ENCODE measurements around the gene DNPH1.
A peak's percentile ranks its signal among the peaks of the same experiment; 100 is the strongest.

The DNPH1 gene

GRCh38 chr6:43263314-43264178 is 34.3 kb upstream of the DNPH1 start:
- peak; percentile 78 for DNase-seq

- DNase-seq, result no peak
Observed at GRCh38 chr6:43262780-43263313, 33.6 kb upstream of the DNPH1 start.

DNA sequence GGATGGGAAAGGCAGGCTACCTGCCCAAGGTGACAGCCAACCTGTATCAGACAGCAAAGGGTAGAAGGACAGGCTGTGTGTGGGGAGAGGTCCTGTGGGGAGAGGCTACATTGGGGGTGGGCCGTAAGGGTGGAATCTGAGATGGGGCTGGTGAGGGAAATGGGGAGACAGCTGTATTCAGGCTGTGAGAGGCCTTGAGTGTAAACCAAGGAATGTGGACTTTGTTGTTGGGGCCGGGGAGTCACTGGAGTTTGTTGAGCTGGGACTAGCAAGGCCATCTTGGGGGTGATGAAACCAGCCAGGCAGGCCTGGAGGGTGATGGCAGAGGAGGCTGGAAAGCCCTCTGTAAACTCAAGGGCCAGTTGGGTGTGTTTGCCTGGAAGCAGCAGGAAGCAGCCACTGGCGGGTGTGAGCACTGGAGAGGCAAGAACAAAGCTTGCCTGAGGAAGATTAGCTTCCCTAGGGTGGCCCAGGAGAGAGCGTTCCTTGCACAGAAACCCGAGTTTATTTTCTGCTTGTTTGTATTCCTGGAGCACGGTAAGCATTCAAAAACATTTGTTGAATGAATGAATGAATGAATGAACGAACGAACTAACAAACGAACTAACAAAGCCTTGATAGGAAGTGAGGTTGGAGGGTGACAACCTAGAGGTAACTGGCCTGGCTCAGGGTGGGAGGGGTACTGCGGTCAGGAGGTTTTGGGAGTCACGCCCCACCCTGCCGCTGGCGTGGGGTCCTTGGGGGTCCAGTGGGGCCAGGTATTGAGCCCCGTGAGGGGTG is 32.9 kb upstream of the DNPH1 start:
- no peak for DNase-seq

DNA sequence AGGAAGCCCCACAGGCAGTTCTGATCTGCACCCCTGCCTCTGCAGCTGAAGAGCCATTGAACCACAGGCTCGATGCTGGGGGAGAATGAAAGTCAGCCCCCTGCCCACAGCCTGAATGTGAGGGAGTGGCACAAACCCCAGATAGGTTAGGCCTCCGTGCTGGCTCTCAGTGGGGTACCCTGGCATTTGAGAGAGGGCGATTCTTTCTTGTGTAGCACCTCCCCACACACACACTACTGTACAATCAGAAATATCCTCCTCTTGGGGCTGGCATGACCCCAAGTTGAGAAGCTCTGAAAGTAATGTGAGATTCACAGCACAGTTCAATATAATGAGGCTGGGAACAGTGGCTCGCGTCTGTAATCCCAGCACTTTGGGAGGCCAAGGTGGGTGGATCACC is 31.9 kb upstream of the DNPH1 start:
- DNase-seq, result no peak

DNA sequence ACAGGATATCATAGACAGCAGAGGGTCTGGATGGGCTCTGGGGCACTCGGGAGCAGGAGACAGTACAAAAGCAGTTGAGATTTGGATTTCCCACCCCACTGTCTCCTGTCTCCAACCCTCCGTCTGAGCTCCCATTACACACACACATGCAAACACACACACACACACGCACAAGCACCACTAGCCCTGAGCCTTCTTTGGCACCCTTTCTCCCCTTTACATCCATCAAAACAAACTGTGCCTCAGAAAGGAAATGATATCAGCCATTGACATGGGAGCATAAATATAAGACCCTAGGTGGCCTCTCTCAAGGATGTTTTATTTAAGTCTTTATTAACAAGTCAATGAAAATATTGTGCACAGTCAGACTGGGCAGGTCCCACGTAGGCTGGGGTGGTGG is 31.5 kb upstream of the DNPH1 start:
- no peak for DNase-seq

DNA sequence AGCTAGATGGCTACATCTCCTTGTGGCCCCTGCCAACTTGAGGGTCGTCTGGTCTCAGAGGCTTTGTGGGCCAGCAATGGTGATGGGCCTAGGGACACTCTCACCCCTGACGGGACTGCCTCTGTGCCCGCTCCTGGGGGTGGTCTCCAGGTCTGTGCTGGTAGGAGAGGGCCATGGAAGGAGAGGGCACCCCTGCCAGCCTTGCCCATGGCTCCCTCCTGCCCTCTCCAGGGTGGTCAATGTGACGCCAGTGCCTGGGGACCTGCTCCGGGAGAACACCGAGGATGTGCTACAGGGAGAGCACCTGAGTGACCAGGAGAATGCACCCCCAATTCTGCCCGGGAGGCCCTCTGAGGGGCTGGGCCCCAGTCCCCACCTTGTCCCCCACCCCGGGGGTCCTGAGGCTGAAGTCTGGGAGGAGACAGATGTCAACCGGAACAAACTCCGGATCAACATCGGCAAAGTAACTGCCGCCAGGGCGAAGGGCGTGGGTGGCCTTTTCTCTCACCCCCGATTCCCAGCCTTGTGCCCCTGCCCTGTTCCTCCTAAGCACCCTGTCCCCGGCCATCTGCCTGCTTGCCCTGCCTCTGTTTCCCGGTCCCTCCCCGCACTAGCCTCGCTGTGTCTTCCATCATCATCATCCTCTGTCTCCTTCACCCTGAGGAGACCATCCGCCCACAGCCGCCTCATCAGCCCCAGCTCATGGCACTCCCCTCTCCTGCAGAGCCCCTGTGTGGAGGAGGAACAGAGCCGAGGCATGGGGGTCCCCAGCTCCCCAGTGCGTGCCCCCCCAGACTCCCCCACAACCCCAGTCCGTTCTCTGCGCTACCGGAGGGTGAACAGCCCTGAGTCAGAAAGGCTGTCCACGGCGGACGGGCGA is 29.8 kb upstream of the DNPH1 start:
- DNase-seq, result no peak

DNA sequence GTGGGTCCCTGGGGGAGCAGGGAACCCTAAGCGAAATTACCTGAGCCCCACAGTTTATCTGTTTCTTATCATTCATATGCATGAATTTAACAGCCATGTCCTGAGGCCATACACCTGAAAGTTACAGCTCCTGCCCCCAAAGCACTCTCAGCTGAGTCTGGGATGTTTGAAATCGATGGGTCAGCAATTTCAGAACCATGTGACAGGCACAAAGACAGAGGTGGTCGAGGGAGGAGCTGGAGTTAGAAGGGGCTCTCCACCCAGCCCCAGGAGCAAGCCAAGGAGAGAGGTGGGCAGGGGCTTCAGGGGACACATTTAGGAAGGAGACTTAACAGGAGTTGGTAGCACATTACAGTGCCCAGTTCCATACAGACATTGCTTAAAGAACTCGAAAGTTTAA is 28.9 kb upstream of the DNPH1 start:
- DNase-seq, result no peak

GRCh38 chr6:43257367-43258145 is 28.3 kb upstream of the DNPH1 start:
- no peak for DNase-seq

DNA sequence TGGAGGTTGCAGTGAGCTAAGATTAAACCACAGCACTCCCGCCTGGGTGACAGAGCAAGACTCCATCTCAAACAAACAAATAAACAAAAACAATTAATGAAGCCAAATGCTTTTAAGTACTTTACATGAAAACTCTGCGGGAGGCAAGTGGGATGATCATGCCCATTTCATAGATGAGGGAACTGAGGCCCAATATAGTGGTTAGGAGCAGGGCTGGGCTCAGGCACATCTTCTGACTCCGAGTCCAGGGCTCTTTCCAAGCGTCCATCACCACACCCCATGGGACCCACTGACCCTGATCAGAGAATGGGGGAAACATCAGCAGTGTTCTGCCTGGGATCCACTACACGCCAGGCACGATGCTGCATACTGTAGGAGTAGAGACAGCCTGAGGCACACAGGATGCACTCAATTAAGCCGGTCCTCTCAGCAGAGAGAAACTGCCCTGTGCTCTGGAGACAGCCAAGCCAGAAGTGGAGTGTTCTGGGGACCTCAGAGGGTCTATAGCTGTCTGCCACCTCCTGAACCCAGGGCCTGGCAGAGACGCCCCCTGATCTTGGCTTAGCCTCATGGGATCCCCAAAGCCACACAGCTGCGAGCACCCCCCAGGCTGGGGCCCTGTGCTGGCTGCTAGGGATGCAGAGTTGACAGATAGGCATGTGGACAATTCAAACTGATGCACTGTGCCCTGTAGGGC is 27.5 kb upstream of the DNPH1 start:
- no peak for DNase-seq

DNA sequence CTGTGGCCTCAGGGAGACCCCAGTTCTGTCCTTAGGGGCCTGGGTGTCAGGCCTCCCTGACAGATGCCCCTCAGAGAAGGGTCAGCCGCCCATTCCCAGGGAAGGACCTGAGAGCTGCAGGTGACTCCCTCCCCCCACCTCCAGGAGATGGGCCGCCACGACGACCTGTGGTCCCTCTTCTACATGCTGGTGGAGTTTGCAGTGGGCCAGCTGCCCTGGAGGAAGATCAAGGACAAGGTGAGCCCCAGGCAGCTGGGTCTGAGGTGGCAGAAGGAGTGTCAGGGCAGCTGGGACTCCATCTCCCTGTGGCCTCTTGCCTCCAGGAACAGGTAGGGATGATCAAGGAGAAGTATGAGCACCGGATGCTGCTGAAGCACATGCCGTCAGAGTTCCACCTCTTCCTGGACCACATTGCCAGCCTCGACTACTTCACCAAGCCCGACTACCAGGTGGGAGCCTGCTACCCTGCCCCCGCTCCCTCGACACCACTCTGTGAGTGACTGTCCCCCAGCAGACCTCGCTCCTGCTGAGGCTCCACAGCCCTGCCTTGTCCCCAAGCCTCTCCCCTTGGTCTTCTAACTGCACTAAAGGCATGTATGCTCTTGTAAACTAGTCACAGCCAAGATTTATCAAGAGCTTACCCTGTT is 26.2 kb upstream of the DNPH1 start:
- no peak for DNase-seq

DNA sequence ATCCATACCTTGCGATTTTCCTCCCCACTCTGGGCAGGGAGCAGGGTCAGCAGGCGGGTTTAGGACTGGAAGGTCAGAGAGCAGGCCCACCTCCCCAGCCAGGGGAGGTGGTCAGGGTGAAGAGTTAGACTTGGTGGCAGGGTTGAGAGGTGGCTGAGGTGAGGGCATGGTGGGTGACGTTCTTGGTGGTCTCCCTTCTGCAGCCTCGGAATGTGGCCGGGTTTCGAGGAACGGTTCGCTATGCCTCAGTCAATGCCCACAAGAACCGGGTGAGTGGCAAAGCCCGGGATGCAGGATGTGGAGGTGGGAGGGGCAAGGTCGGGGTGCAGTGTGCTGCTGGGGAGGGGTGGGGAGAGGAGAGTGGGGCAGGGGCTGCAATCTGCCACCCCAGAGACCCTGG is 25.6 kb upstream of the DNPH1 start:
- DNase-seq, result no peak

GRCh38 chr6:43254138-43254817 is 25.0 kb upstream of the DNPH1 start:
- no peak for DNase-seq

DNA sequence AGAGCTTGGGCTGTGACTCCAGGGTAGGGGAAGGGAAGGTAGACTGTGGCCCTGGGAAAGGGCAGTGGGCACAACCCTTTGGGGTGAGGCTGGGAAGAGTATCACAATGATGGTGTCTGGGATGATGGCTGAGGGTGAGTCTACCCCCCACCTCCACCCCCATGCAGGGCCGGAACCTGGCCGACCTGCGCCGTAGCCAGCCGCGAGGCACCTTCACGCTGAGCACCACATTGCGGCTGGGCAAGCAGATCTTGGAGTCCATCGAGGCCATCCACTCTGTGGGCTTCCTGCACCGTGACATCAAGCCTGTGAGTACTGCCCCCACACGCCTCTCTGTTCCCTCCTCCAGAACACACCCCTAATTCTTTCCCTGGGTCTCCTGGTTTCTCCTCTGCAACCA is 24.1 kb upstream of the DNPH1 start:
- DNase-seq, result no peak

- no peak for DNase-seq
Observed at GRCh38 chr6:43250992-43251373, 21.7 kb upstream of the DNPH1 start.

DNA sequence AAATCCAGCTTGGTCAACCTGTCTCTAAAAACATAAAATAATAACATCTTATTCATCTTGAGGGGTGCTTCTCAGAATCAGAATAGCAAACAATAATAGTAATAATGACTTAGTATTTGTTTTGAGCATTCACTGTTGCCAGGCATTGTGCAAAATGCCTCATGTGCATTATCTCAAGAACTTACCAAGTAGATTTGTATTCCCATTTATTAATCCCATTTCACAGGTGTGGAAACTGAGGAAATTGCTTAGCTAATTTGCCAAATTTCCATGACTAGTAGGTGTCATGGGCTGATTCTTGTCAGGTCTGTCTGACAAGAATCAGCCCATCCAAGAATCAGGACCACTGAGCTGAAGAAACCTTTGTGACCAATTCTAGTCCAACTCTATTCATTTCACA is 19.5 kb upstream of the DNPH1 start:
- DNase-seq, result no peak

- DNase-seq, result no peak
Observed at GRCh38 chr6:43248101-43248500, 18.8 kb upstream of the DNPH1 start.

DNA sequence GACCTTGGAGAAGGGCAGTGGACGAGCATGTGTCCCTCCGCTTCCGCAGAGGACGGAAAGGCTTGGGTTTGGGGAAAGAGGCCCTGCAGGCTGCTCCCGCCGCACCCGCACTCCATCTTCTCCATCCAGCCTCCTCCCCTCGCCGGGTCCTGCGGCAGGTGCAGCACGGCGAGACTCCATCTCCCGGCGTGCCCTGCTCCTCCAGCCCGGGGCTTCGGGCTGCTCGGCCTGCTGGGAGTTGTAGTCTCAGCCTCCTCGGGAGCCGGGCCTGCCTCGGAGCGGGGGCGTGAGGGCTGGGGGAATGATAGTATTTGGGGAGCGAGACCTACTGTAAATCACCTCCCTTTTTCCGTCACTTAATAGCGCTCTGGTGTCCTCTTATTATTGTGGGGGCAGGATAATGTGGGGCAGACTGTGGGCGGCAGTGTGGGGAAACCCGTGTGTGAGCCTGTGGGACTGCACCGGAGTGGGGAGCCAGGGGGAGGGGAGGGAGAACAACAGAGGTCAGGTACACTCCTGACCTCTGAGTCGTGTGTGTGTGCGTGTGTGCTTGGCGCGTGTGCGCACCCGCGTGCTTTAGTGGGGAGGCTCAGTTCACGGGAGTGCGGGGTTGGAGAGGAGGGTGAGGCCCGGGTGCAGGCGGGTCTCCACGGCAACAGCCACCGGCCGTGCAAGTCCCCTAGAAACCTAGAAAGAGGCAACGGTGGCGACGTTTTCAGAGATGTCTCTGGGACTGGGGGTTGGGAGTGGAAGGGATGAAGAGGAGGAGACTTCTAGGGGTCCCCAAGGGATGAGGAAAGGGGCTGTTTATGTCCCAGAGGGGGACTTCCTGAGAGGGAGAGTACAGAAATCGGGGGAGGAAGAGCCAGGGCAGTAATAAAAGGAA is 18.1 kb upstream of the DNPH1 start:
- peak; percentile 82 for DNase-seq

- peak; percentile 28 to 39 for DNase-seq
Observed at GRCh38 chr6:43246301-43247113, 17.2 kb upstream of the DNPH1 start.
